Brain microvascular endothelial cell (primary cell): Measurements from ENCODE around the gene SSTR3.

ENCODE experiments used
- DNase-seq: peaks from one replicate; pipeline ENCODE4 v3.0.0-alpha.2; 2020
- H3K27ac ChIP-seq: fragments of 250-450 bp; sonication (Bioruptor Pico); 2 replicates; pipeline ENCODE4 v1.5.1; 2020; ENCODE audit warnings: mild to moderate bottlenecking, moderate library complexity
- H3K27me3 ChIP-seq: fragments of 250-450 bp; sonication (Bioruptor Pico); replicated peaks from 2 replicates; pipeline ENCODE4 v1.5.1; 2020; ENCODE audit warnings: mild to moderate bottlenecking
- H3K36me3 ChIP-seq: fragments of 250-450 bp; sonication (Bioruptor Pico); replicated peaks from 2 replicates; pipeline ENCODE4 v1.5.1; 2020; ENCODE audit warnings: mild to moderate bottlenecking
- H3K4me3 ChIP-seq: 2 replicates; pipeline ENCODE4 v1.5.1; 2011; ENCODE audit warnings: low read depth, mild to moderate bottlenecking, control low read depth, low read length, moderate library complexity
- in situ Hi-C: cut with HindIII; loops from 2 replicates; pipeline ENCODE4 v1.10.0; 2017; ENCODE audit warnings: low sequenced_read_pairs, low pct_ligation_motif_present
- TF ChIP-seq, protein P1 (sequence below): IDR thresholded peaks from 2 replicates; pipeline ENCODE4 v1.5.1; 2011; ENCODE audit warnings: low read depth, mild to moderate bottlenecking, moderate library complexity, low read length, control low read depth, inconsistent platforms; ENCODE audit errors: missing control alignments

Gene SSTR3

GRCh38 chr22:37197451-37198257 lies 14.6 kb downstream of the SSTR3 start:
- no peak overlapping the region for H3K27ac ChIP-seq
- in situ Hi-C loops, result no loop called here
- TF ChIP-seq, protein P1, sequence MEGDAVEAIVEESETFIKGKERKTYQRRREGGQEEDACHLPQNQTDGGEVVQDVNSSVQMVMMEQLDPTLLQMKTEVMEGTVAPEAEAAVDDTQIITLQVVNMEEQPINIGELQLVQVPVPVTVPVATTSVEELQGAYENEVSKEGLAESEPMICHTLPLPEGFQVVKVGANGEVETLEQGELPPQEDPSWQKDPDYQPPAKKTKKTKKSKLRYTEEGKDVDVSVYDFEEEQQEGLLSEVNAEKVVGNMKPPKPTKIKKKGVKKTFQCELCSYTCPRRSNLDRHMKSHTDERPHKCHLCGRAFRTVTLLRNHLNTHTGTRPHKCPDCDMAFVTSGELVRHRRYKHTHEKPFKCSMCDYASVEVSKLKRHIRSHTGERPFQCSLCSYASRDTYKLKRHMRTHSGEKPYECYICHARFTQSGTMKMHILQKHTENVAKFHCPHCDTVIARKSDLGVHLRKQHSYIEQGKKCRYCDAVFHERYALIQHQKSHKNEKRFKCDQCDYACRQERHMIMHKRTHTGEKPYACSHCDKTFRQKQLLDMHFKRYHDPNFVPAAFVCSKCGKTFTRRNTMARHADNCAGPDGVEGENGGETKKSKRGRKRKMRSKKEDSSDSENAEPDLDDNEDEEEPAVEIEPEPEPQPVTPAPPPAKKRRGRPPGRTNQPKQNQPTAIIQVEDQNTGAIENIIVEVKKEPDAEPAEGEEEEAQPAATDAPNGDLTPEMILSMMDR, result no peak
- no peaks in the 10 kb centered on the region for H3K27me3 ChIP-seq
- no peak overlapping the region for H3K4me3 ChIP-seq
- DNase-seq, result no peak
- H3K36me3 ChIP-seq, result no peaks in the 10 kb centered on the region

- in situ Hi-C loops, result no loop called here
- Histone ChIP-seq H3K36me3 (no peaks in the 10 kb centered on the region), H3K27me3 (no peaks in the 10 kb centered on the region), H3K27ac (no peak overlapping the region), H3K4me3 (no peak overlapping the region)
- TF ChIP-seq, protein P1, result peak; percentile 5
- DNase-seq, result no peak
Observed at GRCh38 chr22:37196539-37197450, 15.5 kb downstream of the SSTR3 start.

GRCh38 chr22:37195921-37196320 lies 16.4 kb downstream of the SSTR3 start:
- H3K27me3 ChIP-seq, result no peaks in the 10 kb centered on the region
- no peaks in the 10 kb centered on the region for H3K36me3 ChIP-seq
- TF ChIP-seq, protein P1, result no peak
- H3K27ac ChIP-seq, result no peak overlapping the region
- in situ Hi-C loops, result no loop called here
- no peak overlapping the region for H3K4me3 ChIP-seq
- no peak for DNase-seq

- Histone ChIP-seq H3K4me3 (no peak overlapping the region), H3K36me3 (no peaks in the 10 kb centered on the region), H3K27ac (no peak overlapping the region), H3K27me3 (no peaks in the 10 kb centered on the region)
- TF ChIP-seq, protein P1, result no peak
- no peak for DNase-seq
- in situ Hi-C loops, result no loop called here
Observed at GRCh38 chr22:37194750-37195149, 17.5 kb downstream of the SSTR3 start.

GRCh38 chr22:37193629-37194191 lies 18.6 kb downstream of the SSTR3 start:
- Histone ChIP-seq H3K4me3 (no peak overlapping the region), H3K27ac (no peak overlapping the region), H3K27me3 (no peaks in the 10 kb centered on the region), H3K36me3 (no peaks in the 10 kb centered on the region)
- in situ Hi-C loops, result no loop called here
- DNase-seq, result no peak
- TF ChIP-seq, protein P1, result no peak
